SJSA1 (cell line): Measurements from ENCODE around the gene MUC7. TPM values are rescaled to one million over a fixed set of nuclear protein-coding genes. Genes with fewer than 3 reads are reported as not detected.

Experiments
- DNase-seq, 2 experiments: peaks; one replicate each; pipeline ENCODE4 v3.0.0-alpha.2; 2015 to 2020; ENCODE audit warnings: low spot score in 2 of 2, low read depth in 1 of 2
- H3K27ac ChIP-seq: fragments of 250-450 bp; sonication (Bioruptor Pico); 2 replicates; pipeline ENCODE4 v1.5.1; 2020; ENCODE audit warnings: mild to moderate bottlenecking, moderate library complexity
- H3K27me3 ChIP-seq: fragments of 250-450 bp; sonication (Bioruptor Pico); replicated peaks from 2 replicates; pipeline ENCODE4 v1.5.1; 2020; ENCODE audit warnings: mild to moderate bottlenecking, moderate library complexity
- H3K36me3 ChIP-seq: fragments of 250-450 bp; sonication (Bioruptor Pico); 2 replicates; pipeline ENCODE4 v1.5.1; 2020; ENCODE audit warnings: mild to moderate bottlenecking
- H3K4me1 ChIP-seq: fragments of 250-450 bp; sonication (Bioruptor Pico); replicated peaks from 2 replicates; pipeline ENCODE4 v1.6.1; 2021; ENCODE audit warnings: mild to moderate bottlenecking
- H3K4me3 ChIP-seq: fragments of 250-450 bp; sonication (Bioruptor Pico); 2 replicates; pipeline ENCODE4 v1.5.1; 2020; ENCODE audit warnings: mild to moderate bottlenecking
- H3K9me3 ChIP-seq: fragments of 250-450 bp; sonication (Bioruptor Pico); replicated peaks from 2 replicates; pipeline ENCODE4 v1.5.1; 2020; ENCODE audit warnings: mild to moderate bottlenecking
- total RNA-seq: library from RNA; depleted of rRNA; stranded (reverse); fragments of >200 nt; shearing (Covaris generic); gene quantifications from 2 replicates; pipeline ENCODE4 v1.2.3, GENCODE V29; 2014; rRNA removed

MUC7 gene
- total RNA-seq, 1 experiment from 2014 or later = not detected

DNA sequence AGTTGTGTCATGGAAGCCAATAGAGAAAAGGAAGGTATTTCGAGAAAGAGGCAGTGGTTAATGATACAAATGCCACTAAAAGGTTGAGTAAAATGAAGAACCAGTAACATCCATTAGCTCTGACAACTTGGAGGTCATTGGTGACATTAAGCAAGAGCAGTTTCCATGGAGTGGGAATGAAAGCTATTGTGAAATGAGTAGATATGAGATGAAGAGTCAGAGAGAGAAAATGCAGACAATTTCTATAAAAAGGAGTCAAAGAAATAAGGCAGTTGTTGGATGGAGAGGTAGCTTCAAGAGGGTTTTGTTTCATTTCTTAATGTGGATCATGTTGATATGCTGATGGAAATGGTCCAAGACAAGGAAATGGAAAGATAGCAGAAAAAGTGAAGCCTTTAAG, 36.8 kb downstream of the MUC7 start:
- Histone ChIP-seq H3K4me1 (no peaks in the 10 kb centered on the region), H3K27me3 (no peaks in the 10 kb centered on the region; the same call in 1 of the 2 replicates), H3K36me3 (no peaks in the 10 kb centered on the region), H3K9me3 (no peaks in the 10 kb centered on the region), H3K4me3 (no peak overlapping the region), H3K27ac (no peak overlapping the region)
- no peak for DNase-seq

DNA sequence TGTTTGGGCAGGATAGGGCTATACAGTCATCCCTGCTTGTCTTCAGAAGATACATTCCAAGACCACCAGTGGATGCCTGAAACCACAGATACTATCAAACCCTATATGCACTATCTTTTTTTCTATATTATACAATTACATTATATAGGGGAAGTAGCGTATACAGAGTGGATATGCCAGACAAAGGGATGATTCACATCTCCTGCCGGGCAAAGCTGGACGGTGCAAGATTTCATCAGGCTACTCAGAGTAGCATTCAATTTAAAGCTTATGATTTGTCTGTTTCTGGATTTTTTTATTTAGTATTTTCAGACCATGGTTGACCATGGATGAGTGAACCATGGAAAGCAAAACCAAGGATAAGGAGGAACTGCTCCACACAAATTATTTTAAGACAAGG, 39.4 kb downstream of the MUC7 start:
- DNase-seq = no peak
- Histone ChIP-seq H3K36me3 (no peaks in the 10 kb centered on the region), H3K4me3 (no peak overlapping the region)

DNA sequence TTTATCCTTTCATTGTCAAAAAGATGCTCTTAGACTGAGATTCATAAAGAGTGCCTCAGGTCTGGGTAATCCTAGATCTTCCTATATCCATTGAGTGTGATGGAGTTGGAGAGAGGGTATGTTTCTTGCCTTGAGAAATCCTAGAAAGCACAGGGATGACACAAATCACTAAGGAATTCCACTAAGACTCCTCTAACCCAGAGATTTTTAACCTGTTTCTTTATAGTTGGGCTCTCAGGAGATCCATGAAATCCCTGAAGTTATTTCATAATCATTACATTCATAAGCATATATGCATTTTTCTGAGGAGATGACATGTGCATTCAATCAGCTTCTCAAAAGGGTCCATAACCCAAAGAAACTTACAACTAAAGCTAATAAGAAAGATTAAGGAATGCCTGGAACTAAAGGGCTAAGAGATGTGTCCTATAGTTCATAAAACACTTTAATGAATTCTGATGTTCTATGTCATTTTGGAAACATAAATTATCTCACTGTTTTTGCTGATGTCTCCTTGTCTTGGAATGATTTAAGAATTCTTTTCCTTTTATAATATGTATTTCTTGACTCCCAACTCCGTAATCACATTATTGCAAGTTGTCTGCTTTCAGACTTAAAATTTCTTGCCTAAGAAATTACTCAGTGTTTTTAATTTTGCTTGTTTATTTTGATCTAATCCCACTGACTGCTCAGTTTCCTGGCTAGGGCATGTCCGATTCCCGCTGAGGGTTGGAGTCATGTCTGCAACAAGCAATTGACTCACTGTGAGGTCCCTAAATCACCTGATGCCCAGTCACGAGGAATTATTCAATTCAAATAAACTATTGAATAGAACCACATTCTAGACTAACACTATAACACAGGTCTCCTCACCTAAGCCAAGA, 43.6 kb downstream of the MUC7 start:
- H3K27ac ChIP-seq = no peak overlapping the region
- H3K4me1 ChIP-seq = no peaks in the 10 kb centered on the region
- no peaks in the 10 kb centered on the region for H3K9me3 ChIP-seq
- DNase-seq = no peak
- no peaks in the 10 kb centered on the region for H3K27me3 ChIP-seq
- H3K36me3 ChIP-seq = no peaks in the 10 kb centered on the region
- no peak overlapping the region for H3K4me3 ChIP-seq

More for the DNA sequence above, 39.4 kb downstream of the MUC7 start:
- H3K9me3 ChIP-seq = no peaks in the 10 kb centered on the region
- no peaks in the 10 kb centered on the region; the same call in 1 of the 2 replicates for H3K27me3 ChIP-seq
- no peak overlapping the region for H3K27ac ChIP-seq
- H3K4me1 ChIP-seq = no peaks in the 10 kb centered on the region

DNA sequence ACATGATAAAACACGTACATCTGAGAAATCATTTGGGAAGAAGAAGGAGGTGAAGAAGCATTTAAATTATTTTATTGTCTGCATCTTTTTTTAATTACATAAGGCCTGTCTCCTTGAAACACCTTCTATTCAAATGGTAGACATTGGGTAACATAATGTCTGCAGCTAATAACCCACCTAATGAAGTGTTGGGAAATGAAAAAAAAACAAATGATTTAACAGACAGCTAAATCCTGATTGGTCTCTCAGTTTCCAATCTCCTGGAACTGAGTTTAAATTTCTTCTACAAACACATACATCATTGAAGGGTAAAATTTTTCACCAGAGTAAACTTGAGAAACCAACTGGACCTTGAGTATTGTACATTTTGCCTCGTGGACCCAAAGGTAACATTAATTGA, 46.3 kb downstream of the MUC7 start, which contains the start of gene AMTN:
TSS of gene AMTN (plus strand) at position 301 of the 400 bp plus-strand sequence. CDS start 209 bp downstream, outside the sequence.
- Histone ChIP-seq H3K27ac (no peak within 1 kb of the TSS), H3K27me3 (no peaks in the 10 kb centered on the region), H3K4me1 (no peaks in the 10 kb centered on the region; the same call in 1 of the 2 replicates), H3K9me3 (no peaks in the 10 kb centered on the region), H3K4me3 (no peak within 1 kb of the TSS), H3K36me3 (no peaks in the 10 kb centered on the region)
- no peak for DNase-seq

DNA sequence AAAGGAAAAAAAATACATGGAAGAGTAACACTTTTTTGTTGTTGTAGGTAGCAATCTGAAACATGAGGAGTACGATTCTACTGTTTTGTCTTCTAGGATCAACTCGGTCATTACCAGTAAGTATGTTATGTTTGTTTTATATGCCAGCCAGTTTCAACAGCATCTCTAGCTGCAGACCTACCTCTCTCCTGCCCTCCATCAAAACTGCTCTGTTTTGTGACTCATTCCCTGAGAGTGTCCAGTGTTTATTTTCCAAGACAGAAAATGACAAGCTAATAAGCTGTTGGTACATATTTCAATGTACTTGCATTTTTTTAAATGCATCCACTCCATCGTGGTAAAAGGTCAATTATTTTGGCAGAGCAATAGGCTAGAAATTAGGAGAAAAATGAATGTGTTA, 46.7 kb downstream of the MUC7 start:
- no peak overlapping the region for H3K27ac ChIP-seq
- H3K4me1 ChIP-seq = no peaks in the 10 kb centered on the region; the same call in 1 of the 2 replicates
- H3K4me3 ChIP-seq = no peak overlapping the region
- no peaks in the 10 kb centered on the region for H3K27me3 ChIP-seq
- no peak for DNase-seq
- H3K36me3 ChIP-seq = no peaks in the 10 kb centered on the region
- H3K9me3 ChIP-seq = no peaks in the 10 kb centered on the region

DNA sequence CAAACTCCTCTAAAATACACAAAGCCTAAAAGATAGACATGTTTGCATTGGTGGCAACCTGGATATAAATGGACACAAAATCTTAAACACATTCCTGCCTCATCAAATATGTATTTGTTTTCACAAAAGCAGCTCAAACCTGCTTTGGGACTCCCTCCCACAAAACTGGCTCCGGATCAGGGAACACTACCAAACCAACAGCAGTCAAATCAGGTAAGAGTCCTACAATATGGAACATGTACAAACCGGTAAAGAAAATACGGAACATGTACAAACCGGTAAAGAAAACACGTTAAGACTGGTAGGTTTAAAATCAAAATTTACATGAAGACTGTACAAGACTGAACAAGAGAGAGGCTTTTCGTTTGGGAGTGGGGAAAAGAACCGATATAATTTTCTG, 50.6 kb downstream of the MUC7 start:
- Histone ChIP-seq H3K4me3 (no peak overlapping the region), H3K36me3 (no peaks in the 10 kb centered on the region), H3K9me3 (no peaks in the 10 kb centered on the region), H3K4me1 (no peaks in the 10 kb centered on the region; the same call in 1 of the 2 replicates), H3K27ac (no peak overlapping the region), H3K27me3 (no peaks in the 10 kb centered on the region)
- DNase-seq = no peak

DNA sequence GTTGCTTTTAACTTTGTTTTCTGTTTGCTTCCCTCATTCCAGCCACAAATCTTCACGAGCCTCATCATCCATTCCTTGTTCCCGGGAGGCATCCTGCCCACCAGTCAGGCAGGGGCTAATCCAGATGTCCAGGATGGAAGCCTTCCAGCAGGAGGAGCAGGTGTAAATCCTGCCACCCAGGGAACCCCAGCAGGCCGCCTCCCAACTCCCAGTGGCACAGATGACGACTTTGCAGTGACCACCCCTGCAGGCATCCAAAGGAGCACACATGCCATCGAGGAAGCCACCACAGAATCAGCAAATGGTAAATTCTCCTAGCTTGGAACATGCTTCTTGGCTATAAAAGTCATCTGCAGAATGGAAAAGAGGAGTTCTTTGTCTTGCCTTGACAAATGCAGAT, 59.0 kb downstream of the MUC7 start:
- no peak overlapping the region for H3K27ac ChIP-seq
- no peaks in the 10 kb centered on the region for H3K36me3 ChIP-seq
- no peaks in the 10 kb centered on the region for H3K4me1 ChIP-seq
- no peaks in the 10 kb centered on the region for H3K9me3 ChIP-seq
- DNase-seq = no peak
- H3K4me3 ChIP-seq = no peak overlapping the region
- H3K27me3 ChIP-seq = 0 out of 2 replicates have a peak, but pooled peaks cover 2% of the 10 kb centered on the region

DNA sequence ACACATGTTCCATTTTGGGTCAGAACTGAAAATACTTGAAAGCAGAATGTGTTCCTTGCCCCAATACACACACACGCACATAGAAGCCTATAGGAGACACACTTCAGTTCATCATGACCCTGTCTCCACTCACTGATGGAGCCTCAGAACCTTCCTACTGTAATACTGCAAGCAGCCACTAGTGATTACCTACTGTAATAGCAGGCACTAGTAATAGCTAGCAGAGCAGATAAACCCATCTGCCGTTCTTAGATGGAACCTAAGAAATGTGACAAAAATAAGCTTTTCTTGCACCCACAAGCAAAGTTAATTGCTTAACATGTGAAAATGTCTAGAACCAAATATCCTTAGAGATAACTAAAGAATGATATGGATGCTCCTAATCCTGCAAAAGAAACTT, 60.0 kb downstream of the MUC7 start:
- H3K4me3 ChIP-seq = no peak overlapping the region
- no peak for DNase-seq

More for the DNA sequence above, 60.0 kb downstream of the MUC7 start:
- H3K27ac ChIP-seq = no peak overlapping the region
- H3K36me3 ChIP-seq = no peaks in the 10 kb centered on the region
- no peaks in the 10 kb centered on the region for H3K9me3 ChIP-seq
- 0 out of 2 replicates have a peak, but pooled peaks cover 2% of the 10 kb centered on the region for H3K27me3 ChIP-seq
- H3K4me1 ChIP-seq = no peaks in the 10 kb centered on the region

Other genes with a start within 250 kb of the MUC7 start
- gene FDCSP, start 246.1 kb upstream of the MUC7 start, total RNA-seq = not detected in 2 replicates
- not detected in 2 replicates for gene CSN3, start 229.6 kb upstream of the MUC7 start, total RNA-seq
- not detected in 2 replicates for gene CABS1, start 137.2 kb upstream of the MUC7 start, total RNA-seq
- gene SMR3A, start 111.4 kb upstream of the MUC7 start, total RNA-seq = not detected in 2 replicates
- not detected in 2 replicates for gene SMR3B, start 89.1 kb upstream of the MUC7 start, total RNA-seq
- not detected in 2 replicates for gene OPRPN, start 74.3 kb upstream of the MUC7 start, total RNA-seq
- gene AMTN, start 46.4 kb downstream of the MUC7 start, total RNA-seq = not detected in 2 replicates
- not detected in 2 replicates for gene AMBN, start 120.1 kb downstream of the MUC7 start, total RNA-seq
- gene ENAM, start 156.5 kb downstream of the MUC7 start, total RNA-seq = not detected in 2 replicates
- not detected in 2 replicates for gene JCHAIN, start 194.3 kb downstream of the MUC7 start, total RNA-seq
- gene UTP3, start 216.3 kb downstream of the MUC7 start, total RNA-seq = 12.7 and 18.1 TPM in 2 replicates
- 13.9 and 21.1 TPM in 2 replicates for gene RUFY3, start 249.8 kb downstream of the MUC7 start, total RNA-seq